Fibroblast of peridontal ligament (primary cell): Measurements from ENCODE around the gene ADIPOQ.
"Not testable (repeated sequence)": the region's sequence is repeated elsewhere in the genome, so short reads cannot be mapped to it uniquely, and the experiment has no call there.

Experiments used
- DNase-seq: peaks from one replicate; pipeline ENCODE4 v3.0.0-alpha.2; 2010; ENCODE audit errors: extremely low read depth

ADIPOQ gene

DNA sequence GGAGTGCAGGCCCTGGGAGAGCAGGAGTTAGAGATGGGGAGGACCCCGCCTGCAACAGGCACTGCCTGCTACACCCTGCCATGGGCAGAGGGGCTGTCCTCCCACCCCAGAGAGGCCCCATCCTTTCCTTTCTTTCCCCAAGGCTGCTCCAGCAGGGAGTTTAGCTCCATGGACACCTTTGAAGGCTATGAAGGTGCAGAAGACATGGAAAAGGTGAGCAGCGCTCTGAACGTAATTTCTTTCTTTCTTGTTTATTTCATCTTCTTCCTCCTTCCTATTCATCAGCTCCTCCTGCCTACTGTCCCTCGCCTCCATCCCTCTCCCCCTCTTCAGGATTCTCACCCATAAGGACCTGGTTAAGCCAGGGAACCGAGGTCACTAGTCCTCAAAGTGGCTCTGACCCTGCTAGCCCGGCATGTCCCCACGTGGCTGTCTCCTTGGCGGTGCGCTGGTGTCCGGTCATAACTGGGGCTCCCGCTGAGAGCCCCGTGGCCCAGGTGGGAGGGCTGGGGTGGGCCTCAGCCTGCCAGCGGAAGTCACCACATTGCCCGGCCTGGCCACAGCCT is 16.0 kb upstream of the ADIPOQ start:
- DNase-seq, result no peak

DNA sequence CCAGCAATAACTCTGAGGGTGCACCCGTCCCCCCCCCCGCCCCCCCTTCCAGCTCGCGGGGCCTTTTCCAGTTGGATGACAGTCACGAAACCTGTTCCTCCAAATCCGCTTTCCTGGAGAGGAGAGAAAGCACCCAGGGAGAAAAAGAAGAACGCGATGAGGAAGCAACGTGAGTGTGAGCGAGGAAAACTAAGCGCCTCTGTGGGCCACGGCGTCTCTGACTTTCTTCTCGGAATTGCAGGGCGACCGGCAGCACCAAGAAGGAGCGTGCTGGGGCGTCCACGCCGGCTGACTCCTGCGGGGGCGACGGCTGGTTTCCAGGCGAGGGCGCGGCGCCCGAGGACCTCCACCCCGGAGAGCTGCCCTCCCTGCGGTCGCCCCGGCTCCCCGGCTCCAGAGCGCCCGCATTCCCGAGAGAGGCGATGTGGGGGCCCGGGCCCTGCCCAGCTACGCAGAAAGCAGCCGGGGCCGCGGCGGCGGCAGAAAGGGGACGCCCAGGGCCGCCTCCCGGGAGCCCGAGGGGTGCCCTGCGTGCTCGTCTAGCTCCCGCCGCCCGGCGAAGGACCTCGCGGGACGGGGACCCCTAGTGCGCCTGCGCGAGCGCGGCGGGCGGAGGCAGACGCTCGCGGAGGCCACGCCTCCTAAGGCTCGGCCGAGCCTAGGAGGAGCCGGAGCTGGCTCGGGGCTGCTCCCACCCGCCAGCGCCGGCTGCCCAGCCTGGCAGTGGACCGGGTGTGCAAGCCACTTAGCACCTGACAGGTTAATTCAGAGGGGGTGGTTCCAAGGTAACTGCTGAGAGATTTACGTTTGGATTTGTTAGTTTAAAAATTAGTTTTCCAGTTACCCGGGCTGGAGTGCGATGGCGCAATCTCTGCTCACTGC is 15.3 kb upstream of the ADIPOQ start:
- peak; percentile 63 for DNase-seq

DNA sequence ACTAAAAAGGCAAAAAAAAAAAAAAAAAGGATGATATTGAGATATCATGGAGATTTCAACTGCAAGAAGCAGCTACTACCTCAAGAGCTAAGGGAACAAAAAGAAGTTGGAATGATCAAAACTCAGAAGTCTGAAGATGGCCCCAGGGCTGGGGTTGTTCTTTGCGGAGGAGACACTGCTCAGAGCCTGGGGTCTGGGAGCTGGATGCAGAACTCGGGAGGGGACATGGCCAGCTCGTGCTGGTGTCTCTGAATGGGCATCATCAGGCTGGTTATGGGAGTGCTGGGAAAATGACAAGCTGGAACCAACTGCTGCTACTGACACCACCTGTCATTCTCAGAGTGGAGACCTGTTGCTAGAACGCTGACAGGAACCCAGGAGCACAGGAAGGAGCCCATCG is 14.2 kb upstream of the ADIPOQ start:
- no peak for DNase-seq

DNA sequence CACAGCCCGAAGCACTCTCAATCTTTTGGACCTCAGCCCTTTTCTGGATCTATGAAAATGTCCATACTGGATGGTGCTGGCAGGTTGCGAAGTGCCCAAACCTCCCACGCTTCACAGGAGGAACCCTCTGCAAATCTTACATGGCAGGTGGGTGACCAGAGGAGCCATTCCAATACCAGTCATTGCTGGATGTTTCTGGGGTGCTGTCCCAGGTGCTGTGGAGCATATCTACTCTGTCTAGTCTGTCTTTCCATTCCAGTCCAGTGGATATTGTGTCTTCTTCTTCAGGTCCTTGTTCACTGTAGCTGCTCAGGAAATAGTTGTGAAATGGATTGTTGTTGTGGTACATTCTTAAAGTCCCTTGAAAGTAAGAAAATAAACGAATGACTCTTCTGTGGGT is 10.7 kb upstream of the ADIPOQ start:
- DNase-seq, result no peak

DNA sequence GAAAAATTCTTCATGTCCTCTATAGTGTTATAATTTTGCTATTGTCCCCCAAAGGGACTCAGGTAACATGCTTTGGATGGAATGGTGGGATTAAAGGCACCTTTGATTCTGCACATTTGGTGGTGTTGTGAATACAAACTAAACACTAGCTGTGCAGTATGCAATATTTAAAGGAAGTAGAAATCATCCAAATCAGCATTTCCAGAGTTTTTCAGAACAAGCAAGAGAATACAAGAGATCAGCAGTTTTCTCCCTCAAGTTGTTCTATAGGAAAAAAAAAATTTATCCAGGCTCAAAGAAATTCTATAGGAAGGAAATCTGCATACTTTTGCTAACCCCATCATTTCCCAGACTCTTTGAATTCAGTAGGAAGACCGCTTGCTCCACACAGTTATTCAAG is 10.2 kb upstream of the ADIPOQ start:
- no peak for DNase-seq

DNA sequence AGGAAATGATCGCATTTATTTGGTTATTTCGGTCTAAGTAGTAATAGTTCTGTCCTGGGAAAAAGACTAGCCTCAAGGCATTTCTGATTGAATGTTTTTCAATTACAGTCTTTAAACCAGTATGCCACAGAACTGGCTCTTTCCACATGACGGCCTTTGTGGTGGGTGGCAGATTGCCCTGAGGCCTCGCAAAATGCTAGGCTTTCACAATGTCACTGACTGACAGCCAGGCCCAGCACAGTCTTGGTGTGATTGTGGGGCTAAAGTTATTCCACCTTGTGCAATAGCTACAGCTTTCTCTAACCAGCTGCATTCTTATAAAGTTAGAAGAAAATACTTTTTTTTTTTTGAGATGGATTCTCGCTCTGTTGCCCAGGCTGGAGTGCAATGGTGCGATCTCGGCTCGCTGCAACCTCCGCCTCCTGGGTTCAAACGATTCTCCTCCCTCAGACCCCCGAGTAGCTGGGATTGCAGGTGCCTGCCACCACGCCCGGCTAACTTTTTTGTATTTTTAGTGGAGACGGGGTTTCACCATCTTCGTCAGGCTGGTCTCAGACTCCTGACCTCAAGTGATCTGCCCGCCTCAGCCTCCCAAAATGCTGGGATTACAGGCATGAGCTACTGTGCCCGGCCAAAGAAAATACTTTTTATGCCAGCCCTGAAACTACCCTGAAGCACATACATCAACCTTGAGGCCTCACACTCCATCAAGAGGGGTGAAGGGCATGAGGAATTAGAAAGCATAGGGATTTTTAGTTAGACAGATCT is 2.5 kb upstream of the ADIPOQ start:
- peak; percentile 97 for DNase-seq

DNA sequence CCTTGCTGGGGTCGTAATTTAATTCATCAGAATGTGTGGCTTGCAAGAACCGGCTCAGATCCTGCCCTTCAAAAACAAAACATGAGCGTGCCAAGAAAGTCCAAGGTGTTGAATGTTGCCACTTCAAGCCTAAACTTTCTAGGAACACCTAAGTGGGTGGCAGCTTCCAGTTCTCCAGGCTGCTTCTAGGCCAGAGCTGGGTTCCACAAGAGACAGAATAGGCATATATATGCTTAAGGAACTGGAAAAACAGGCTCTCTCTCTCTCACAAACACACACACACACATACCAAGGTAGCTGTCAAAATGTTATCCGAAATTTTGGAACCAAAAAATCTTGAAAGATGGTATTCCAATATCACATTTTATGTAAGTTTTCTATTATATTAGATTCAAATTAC is 890 bp upstream of the ADIPOQ start:
- no peak for DNase-seq

DNA sequence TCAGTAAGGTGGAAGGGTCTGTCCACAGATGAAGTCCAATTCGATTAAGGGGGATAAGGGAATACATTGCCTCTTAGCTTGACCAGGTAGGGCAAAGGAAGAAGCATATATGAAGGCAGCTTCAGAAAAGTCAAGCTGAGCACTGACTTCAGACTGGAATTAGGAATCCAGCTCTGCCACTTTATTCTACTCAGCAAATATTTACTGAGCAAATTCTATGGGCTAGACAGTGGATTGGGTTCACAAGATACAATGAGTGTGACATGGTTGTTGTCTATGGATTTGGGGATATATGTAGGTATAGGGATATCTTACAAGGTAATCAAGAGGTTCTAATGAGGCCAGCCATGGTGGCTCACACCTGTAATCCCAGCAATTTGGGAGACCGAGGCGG is 526 bp downstream of the ADIPOQ start:
- DNase-seq, result no peak

DNA sequence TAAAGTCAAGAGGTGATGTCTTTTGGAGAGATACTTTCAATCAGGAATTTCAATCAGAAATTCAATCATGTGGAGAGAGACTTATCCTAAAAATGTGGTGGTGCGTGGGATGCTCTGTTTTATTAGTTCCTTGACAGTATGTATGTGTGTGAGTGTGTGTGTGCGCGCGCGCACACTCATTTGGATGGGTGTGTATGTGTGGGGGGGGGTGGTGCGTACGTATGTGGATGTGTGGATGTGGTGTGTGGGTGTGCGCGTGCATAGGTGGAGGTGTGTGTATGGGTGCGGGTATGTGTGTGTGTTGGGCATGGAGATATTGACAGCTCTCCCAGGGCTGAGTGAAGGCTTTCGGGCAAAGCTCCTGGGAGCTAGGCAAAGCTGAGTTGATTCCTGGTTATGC is 2.4 kb downstream of the ADIPOQ start:
- DNase-seq, result no peak

DNA sequence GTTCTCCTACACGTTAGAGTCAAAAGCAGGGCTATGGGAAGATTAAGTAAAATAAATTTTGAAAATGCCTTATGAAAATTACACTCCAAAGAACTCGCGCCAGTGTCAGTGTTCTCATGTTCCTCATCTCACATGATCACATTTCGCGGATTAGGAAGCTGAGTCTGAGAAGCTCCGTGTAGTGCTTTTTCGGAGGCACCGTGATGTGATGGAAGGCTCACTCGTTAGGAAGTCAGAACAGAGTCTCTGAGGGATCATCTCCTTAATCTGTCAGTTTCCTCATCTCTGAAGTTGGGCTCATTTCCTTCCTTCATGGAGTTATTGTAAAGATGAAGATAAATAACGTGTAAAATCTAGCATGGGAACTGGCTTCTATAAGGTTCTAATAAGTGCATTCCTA is 3.2 kb downstream of the ADIPOQ start:
- no peak for DNase-seq

DNA sequence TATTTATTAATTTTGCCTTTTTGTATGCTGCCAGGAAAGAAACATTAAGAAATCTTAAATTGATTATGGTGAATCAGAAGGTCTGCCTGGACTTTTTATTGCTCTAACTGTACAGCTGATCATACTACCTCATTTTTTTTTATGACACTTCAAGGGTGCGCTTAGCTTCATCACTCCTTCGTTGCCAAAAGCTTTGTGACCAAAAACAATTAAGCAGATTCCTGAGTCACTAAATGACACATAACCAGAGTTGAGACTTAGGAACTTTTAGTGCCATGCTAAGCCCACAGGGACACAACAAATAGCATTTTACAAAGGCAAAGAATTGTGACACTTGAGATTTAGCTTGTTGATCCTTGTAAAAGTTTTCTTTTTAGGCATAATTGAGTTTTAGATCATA is 4.9 kb downstream of the ADIPOQ start:
- no peak for DNase-seq

DNA sequence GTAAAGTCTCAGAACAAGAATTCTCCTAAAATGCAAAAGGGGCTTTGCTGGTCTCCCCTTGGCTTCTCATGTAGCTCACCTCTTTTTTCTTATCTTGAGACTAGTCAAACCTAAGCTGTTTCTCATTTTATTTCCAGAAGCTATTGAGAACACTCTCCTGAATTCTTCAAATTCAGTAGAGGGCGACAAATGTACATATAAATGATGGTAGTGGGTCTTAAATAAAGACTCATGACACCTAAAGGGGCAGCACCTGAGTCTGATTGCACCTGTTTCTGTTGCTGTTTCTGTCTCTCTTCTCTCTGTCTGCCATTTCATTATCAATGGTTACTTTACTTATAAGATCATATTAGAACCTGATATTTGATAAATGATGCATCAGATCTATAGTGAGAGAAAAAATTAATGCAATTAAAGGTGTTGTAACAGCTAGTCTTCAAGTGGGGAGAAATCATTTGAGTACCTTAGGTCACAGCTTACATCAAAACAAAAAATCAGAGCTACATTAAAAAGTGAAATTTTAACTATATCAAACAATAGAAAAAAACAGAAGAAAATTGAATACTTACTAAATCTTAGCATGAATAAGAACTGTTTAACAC is 7.0 kb downstream of the ADIPOQ start:
- DNase-seq, result peak; percentile 27

DNA sequence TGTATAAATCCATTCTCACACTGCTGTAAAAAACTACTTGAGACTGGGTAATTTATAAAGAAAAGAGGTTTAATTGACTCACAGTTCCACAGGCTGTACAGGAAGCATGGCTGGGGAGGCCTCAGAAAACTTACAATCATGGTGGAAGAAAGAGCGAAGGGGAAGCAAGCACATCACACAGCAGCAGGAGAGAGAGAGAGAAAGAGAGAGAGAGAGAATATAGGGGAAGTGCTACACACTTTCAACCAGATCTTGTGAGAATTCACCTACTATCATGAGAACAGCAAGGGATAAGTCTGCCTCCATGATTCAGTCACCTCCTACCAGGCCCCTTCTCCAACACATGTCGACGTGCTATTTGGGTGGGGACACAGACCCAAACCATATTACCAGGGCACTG is 9.3 kb downstream of the ADIPOQ start:
- DNase-seq, result not testable (repeated sequence)

DNA sequence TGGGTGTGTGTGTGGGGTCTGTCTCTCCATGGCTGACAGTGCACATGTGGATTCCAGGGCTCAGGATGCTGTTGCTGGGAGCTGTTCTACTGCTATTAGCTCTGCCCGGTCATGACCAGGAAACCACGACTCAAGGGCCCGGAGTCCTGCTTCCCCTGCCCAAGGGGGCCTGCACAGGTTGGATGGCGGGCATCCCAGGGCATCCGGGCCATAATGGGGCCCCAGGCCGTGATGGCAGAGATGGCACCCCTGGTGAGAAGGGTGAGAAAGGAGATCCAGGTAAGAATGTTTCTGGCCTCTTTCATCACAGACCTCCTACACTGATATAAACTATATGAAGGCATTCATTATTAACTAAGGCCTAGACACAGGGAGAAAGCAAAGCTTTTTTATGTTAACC is 10.5 kb downstream of the ADIPOQ start:
- no peak for DNase-seq

DNA sequence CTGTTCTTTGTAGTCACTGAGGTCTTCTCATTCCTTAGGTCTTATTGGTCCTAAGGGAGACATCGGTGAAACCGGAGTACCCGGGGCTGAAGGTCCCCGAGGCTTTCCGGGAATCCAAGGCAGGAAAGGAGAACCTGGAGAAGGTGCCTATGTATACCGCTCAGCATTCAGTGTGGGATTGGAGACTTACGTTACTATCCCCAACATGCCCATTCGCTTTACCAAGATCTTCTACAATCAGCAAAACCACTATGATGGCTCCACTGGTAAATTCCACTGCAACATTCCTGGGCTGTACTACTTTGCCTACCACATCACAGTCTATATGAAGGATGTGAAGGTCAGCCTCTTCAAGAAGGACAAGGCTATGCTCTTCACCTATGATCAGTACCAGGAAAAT is 11.6 kb downstream of the ADIPOQ start:
- DNase-seq, result no peak

DNA sequence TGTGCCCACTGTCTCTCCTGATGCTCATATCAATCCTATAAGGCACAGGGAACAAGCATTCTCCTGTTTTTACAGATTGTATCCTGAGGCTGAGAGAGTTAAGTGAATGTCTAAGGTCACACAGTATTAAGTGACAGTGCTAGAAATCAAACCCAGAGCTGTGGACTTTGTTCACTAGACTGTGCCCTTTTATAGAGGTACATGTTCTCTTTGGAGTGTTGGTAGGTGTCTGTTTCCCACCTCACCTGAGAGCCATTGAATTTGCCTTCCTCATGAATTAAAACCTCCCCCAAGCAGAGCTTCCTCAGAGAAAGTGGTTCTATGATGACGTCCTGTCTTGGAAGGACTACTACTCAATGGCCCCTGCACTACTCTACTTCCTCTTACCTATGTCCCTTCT is 12.4 kb downstream of the ADIPOQ start:
- no peak for DNase-seq

DNA sequence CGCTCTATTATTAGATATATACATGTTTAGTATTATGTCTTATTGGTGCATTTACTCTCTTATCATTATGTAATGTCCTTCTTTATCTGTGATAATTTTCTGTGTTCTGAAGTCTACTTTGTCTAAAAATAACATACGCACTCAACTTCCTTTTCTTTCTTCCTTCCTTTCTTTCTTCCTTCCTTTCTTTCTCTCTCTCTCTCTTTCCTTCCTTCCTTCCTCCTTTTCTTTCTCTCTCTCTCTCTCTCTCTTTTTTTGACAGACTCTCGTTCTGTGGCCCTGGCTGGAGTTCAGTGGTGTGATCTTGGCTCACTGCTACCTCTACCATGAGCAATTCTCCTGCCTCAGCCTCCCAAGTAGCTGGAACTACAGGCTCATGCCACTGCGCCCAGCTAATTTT is 15.2 kb downstream of the ADIPOQ start:
- DNase-seq, result no peak

DNA sequence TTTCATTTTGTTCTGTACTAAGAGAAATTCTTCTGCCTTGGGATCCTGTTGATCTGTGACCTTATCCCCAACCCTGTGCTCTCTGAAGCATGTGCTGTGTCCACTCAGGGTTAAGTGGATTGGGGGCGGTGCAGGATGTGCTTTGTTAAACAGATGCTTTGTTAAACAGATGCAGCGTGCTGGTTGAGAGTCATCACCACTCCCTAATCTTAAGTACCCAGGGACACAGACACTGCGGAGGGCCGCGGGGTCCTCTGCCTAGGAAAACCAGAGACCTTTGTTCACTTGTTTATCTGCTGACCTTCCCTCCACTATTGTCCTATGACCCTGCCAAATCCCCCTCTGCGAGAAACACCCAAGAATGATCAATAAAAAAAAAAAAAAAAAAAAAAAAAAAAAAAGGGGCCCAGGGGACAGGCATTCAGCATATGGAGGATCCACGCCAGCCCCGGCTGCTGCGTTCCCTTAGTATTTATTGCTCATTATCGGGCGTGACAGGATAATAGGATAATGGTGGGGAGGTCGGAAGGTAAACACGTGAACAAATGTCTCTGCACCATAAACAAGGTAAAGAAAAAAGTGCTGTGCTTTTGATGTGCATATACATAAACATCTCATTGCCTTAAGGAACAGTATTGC is 22.8 kb downstream of the ADIPOQ start:
- not testable (repeated sequence) for DNase-seq

DNA sequence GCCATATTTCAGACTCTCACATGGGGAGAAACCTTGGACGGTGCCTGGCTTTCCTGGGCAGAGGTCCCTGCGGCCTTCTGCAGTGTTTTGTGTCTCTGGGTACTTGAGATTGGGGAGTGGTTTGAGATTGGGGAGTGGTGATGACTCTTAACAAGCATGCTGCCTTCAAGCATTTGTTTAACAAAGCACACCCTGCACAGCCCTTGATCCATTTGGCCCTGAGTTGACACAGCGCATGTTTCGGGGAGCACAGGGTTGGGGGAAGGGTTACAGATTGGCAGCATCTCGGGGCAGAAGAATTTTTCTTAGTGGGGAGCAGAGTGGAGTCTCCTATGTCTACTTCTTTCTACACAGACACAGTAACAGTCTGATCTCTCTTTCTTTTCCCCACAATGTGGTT is 23.6 kb downstream of the ADIPOQ start:
- not testable (repeated sequence) for DNase-seq

DNA sequence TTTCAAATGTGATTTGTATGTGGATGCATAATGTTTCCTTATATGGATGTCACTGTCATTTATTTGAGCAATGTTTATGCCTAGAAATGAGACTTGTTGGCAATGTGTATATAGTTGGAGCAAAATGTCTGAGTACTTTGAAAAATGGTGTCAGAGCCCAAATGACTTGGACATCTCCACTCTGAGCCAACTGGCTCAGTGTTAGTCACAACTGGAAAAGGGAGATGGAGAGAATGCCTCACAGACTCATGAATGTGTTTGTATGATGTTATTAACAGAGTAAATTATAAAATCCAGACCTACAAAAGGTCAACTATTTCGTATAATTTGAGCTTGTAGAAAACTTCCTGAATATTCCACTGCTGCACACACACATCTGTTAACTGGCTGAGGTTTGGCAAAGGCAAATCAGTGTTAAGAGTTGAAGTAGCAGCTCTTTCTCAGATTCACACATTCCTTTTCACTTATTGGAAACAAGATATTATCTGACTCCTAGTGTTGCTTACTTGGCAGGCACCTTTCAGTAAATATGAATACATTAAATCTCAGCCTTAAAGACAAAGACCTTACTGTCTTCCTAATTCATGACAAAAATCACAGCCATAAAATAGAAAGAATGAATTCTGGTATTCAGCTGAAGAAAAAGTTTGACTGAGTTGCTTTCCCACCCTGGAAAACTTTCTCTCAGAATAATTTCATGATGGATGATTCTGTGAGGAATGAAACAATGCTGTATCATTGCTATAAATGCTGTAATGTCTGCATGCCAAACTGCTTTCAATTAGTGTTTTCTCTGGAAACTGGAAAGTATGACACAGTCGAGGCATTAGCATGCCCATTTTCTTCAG is 27.0 kb downstream of the ADIPOQ start:
- no peak for DNase-seq
